Neutrophil (primary cell): ENCODE results near the gene CYYR1.
A peak's percentile ranks its signal among the peaks of the same experiment; 100 is the strongest.

ENCODE experiments used
- H3K27ac ChIP-seq: fragments of 200-600 bp; sonication (generic); 2 replicates; pipeline ENCODE4 v1.5.1; 2016; ENCODE audit warnings: mild to moderate bottlenecking, moderate library complexity
- H3K27me3 ChIP-seq: fragments of 200-600 bp; sonication (generic); 2 replicates; pipeline ENCODE4 v1.6.0; 2016; ENCODE audit warnings: mild to moderate bottlenecking
- H3K36me3 ChIP-seq: fragments of 200-600 bp; sonication (generic); 2 replicates; pipeline ENCODE4 v1.5.1; 2017
- H3K4me1 ChIP-seq, 2 experiments: fragments of 200-600 bp in 1 of 2; sonication (generic) in 1 of 2; 1 replicate in 1 of 2; 2 replicates in 1 of 2; pipeline versions ENCODE4 v1.5.1 to v1.6.1; 2013 to 2016; ENCODE audit warnings: low read depth in 1 of 2, low read length in 1 of 2, mild to moderate bottlenecking in 1 of 2, moderate library complexity in 1 of 2; ENCODE audit not compliant: control insufficient read depth in 1 of 2, insufficient read depth in 1 of 2
- H3K4me3 ChIP-seq, 2 experiments: fragments of 200-600 bp in 1 of 2; sonication (generic) in 1 of 2; 1 replicate in 1 of 2; 2 replicates in 1 of 2; pipeline ENCODE4 v1.5.1; 2013 to 2016; ENCODE audit warnings: low read depth in 1 of 2, low read length in 1 of 2, mild to moderate bottlenecking in 1 of 2, moderate library complexity in 1 of 2
- H3K9me3 ChIP-seq: fragments of 200-600 bp; sonication (generic); 2 replicates; pipeline ENCODE4 v1.5.1; 2016
- CTCF ChIP-seq: fragments of 200-600 bp; sonication (generic); IDR thresholded peaks from 2 replicates; pipeline ENCODE4 v1.5.1; 2016; ENCODE audit warnings: antibody characterized with exemption

CYYR1 gene

GRCh38 chr21:26544201-26544775 lies 28.8 kb downstream of the CYYR1 start:
- no peak overlapping the region for H3K4me3 ChIP-seq
- H3K27ac ChIP-seq, result no peak overlapping the region
- peaks cover 16 to 20% of the 10 kb centered on the region in 2 experiments for H3K4me1 ChIP-seq
- TF ChIP-seq CTCF, result no peak
- H3K9me3 ChIP-seq, result no peaks in the 10 kb centered on the region
- H3K36me3 ChIP-seq, result no peaks in the 10 kb centered on the region
- no peaks in the 10 kb centered on the region for H3K27me3 ChIP-seq

- no peaks in the 10 kb centered on the region for H3K9me3 ChIP-seq
- H3K27me3 ChIP-seq, result no peaks in the 10 kb centered on the region
- no peaks in the 10 kb centered on the region for H3K36me3 ChIP-seq
- H3K27ac ChIP-seq, result no peak overlapping the region
- no peak overlapping the region for H3K4me3 ChIP-seq
- TF ChIP-seq CTCF, result no peak
- peaks cover 0 to 7% of the 10 kb centered on the region in 2 experiments for H3K4me1 ChIP-seq
Observed at GRCh38 chr21:26540651-26541050, 32.4 kb downstream of the CYYR1 start.

DNA sequence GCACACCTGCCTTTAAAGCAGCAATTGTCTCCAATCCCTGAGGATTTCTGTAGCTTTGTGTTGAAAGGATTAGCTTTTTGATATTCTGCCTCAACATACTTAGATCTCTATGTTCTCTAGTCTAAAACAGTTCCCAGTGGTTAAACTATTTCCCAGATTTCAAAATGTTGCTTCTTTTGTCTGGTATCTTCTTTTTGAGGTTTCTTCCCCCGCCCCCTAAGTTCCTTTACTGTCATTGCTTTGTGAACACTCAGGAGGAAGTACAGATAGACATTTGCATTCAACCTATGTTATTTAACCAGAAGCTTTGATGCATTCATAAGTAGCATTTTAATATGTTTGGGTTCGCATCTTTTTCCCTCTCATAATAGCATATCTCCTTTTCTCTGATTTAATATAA lies 33.5 kb downstream of the CYYR1 start:
- no peaks in the 10 kb centered on the region for H3K9me3 ChIP-seq
- TF ChIP-seq CTCF, result no peak
- H3K4me3 ChIP-seq, result no peak overlapping the region
- H3K27me3 ChIP-seq, result no peaks in the 10 kb centered on the region
- H3K27ac ChIP-seq, result no peak overlapping the region
- no peaks in the 10 kb centered on the region for H3K36me3 ChIP-seq
- peaks cover 4 to 9% of the 10 kb centered on the region in 2 experiments for H3K4me1 ChIP-seq

DNA sequence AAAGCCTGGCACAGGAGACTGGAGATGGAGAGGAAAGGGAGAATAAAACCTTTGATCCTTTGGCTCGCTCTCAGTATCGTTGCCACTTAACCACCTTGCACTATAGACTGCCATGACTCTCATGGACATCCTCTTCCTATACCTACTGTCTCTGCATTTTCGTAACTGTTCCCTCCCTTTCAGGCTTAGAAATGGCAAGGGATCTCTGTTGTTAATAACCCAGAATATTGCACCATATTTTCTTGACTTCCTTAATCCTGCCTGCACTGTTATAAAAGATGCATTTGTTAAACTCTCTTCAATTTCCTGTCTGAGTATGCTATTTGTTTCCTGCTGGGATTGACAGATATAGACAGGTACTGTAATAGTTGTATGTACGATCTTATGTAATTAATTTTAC lies 38.6 kb downstream of the CYYR1 start:
- Histone ChIP-seq H3K27ac (peak overlapping the region; percentile 26), H3K4me1 (peaks cover 10 to 13% of the 10 kb centered on the region in 2 experiments), H3K9me3 (no peaks in the 10 kb centered on the region), H3K27me3 (no peaks in the 10 kb centered on the region), H3K36me3 (no peaks in the 10 kb centered on the region), H3K4me3 (no peak overlapping the region)
- TF ChIP-seq CTCF, result no peak

- no peaks in the 10 kb centered on the region for H3K9me3 ChIP-seq
- no peak overlapping the region for H3K4me3 ChIP-seq
- H3K4me1 ChIP-seq, result peaks cover 8 to 13% of the 10 kb centered on the region in 2 experiments
- no peaks in the 10 kb centered on the region for H3K36me3 ChIP-seq
- H3K27ac ChIP-seq, result no peak overlapping the region
- H3K27me3 ChIP-seq, result no peaks in the 10 kb centered on the region
- TF ChIP-seq CTCF, result no peak
Observed at GRCh38 chr21:26532208-26532607, 40.9 kb downstream of the CYYR1 start.
